KMS-11 (cell line): ENCODE data around the gene FAS.

Experiments used
- H2AFZ ChIP-seq: fragments of 200-600 bp; sonication (generic); 2 replicates; pipeline ENCODE4 v1.6.1; 2016; ENCODE audit warnings: antibody characterized with exemption, mixed run types, low read depth
- H3K27ac ChIP-seq: fragments of 200-600 bp; sonication (generic); 2 replicates; pipeline ENCODE4 v1.6.1; 2016; ENCODE audit warnings: mild to moderate bottlenecking, mixed run types
- H3K27me3 ChIP-seq: fragments of 200-600 bp; sonication (generic); 2 replicates; pipeline ENCODE4 v1.6.1; 2017; ENCODE audit warnings: mild to moderate bottlenecking, low read depth, mixed run types, moderate library complexity; ENCODE audit not compliant: insufficient read depth
- H3K36me3 ChIP-seq: fragments of 200-600 bp; sonication (generic); 2 replicates; pipeline ENCODE4 v1.6.1; 2017; ENCODE audit warnings: mild to moderate bottlenecking, mixed run types; ENCODE audit not compliant: insufficient read depth
- H3K4me1 ChIP-seq: fragments of 200-600 bp; sonication (generic); 2 replicates; pipeline ENCODE4 v1.6.1; 2016; ENCODE audit warnings: mild to moderate bottlenecking, low read depth, mixed run types; ENCODE audit not compliant: poor library complexity, severe bottlenecking
- H3K4me2 ChIP-seq: fragments of 200-600 bp; sonication (generic); 2 replicates; pipeline ENCODE4 v1.7.0; 2016; ENCODE audit warnings: mild to moderate bottlenecking, mixed run types
- H3K4me3 ChIP-seq: fragments of 200-600 bp; sonication (generic); IDR thresholded peaks from 2 replicates; pipeline ENCODE4 v1.6.1; 2017; ENCODE audit warnings: low read depth, low read length, mixed read lengths; ENCODE audit not compliant: insufficient read depth
- H3K79me2 ChIP-seq: fragments of 200-600 bp; sonication (generic); 2 replicates; pipeline ENCODE4 v1.6.1; 2016; ENCODE audit warnings: low read depth, mixed run types; ENCODE audit not compliant: insufficient read depth
- H3K9ac ChIP-seq: fragments of 200-600 bp; sonication (generic); 2 replicates; pipeline ENCODE4 v1.6.1; 2016; ENCODE audit warnings: mild to moderate bottlenecking, mixed run types
- H4K20me1 ChIP-seq: fragments of 200-600 bp; sonication (generic); 2 replicates; pipeline ENCODE4 v1.6.1; 2016; ENCODE audit warnings: mild to moderate bottlenecking, mixed run types; ENCODE audit not compliant: insufficient read depth
- CTCF ChIP-seq: fragments of 200-600 bp; sonication (generic); conservative IDR thresholded peaks from 2 replicates; pipeline ENCODE4 v1.6.1; 2017; ENCODE audit warnings: low read depth, mild to moderate bottlenecking, antibody characterized with exemption, low read length, moderate library complexity, mixed read lengths

The FAS gene

GRCh38 chr10:89051593-89051992, 61.0 kb downstream of the FAS start:
- H2AFZ ChIP-seq: no peak overlapping the region
- no peaks in the 10 kb centered on the region for H3K79me2 ChIP-seq
- H3K4me2 ChIP-seq: no peak overlapping the region
- H3K27me3 ChIP-seq: no peaks in the 10 kb centered on the region
- H3K9ac ChIP-seq: no peak overlapping the region
- TF ChIP-seq CTCF: no peak
- H3K36me3 ChIP-seq: no peaks in the 10 kb centered on the region
- H3K4me1 ChIP-seq: no peaks in the 10 kb centered on the region
- no peak overlapping the region for H3K4me3 ChIP-seq
- H3K27ac ChIP-seq: no peak overlapping the region
- H4K20me1 ChIP-seq: no peaks in the 10 kb centered on the region

GRCh38 chr10:89053555-89053954, 63.0 kb downstream of the FAS start:
- no peak overlapping the region for H3K4me2 ChIP-seq
- H3K4me3 ChIP-seq: no peak overlapping the region
- H4K20me1 ChIP-seq: no peaks in the 10 kb centered on the region
- no peak for TF ChIP-seq CTCF
- no peaks in the 10 kb centered on the region for H3K79me2 ChIP-seq
- H3K9ac ChIP-seq: no peak overlapping the region
- no peaks in the 10 kb centered on the region for H3K36me3 ChIP-seq
- H3K27me3 ChIP-seq: no peaks in the 10 kb centered on the region
- H3K27ac ChIP-seq: no peak overlapping the region
- H3K4me1 ChIP-seq: no peaks in the 10 kb centered on the region
- no peak overlapping the region for H2AFZ ChIP-seq

- no peak for TF ChIP-seq CTCF
Measured at GRCh38 chr10:89055159-89055558, 64.6 kb downstream of the FAS start.

DNA sequence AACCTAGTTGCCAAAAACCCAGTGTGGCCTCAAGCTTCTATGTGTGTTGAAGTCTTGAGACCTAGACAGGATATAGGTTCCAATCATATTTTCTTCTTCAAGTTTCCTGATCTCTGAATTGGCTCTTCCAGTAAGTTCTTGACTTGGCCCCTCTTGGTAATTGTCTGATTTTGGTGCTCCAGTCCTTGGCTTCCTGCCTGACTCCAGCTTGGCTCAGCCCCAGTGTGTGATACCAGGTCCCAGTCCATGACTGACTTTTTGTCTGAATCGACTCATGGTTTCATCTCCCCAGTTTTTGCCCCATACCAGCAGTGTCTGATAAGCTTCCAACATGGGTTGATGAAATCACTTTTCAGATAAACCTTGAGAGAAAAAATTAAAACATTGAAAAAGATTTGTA, 72.3 kb downstream of the FAS start:
- no peak for TF ChIP-seq CTCF

More at GRCh38 chr10:89055159-89055558, 64.6 kb downstream of the FAS start:
- Histone ChIP-seq H3K79me2 (no peaks in the 10 kb centered on the region), H3K9ac (no peak overlapping the region), H3K27ac (no peak overlapping the region), H4K20me1 (no peaks in the 10 kb centered on the region), H3K27me3 (no peaks in the 10 kb centered on the region), H3K4me1 (no peaks in the 10 kb centered on the region), H2AFZ (no peak overlapping the region), H3K4me3 (no peak overlapping the region), H3K4me2 (no peak overlapping the region), H3K36me3 (no peaks in the 10 kb centered on the region)

DNA sequence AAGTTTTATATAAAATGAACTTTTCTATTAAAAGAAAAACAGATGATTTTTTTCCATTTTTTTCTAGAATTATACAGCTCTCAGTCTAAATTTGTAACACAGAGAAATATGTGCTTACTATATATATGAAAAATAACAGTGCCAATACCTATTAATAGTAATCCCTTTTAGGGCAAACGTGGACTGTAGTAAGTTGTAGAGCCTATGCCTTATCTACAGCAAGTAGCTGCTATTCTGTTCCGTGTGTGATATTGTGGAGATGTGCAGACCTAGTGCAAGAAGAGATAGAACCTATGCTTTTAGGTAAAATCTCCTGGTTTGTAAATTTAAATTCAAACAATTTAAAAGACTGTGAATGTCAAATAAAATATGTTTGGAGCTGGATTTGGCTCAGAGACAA, 72.9 kb downstream of the FAS start:
- no peak for TF ChIP-seq CTCF
- H3K4me3 ChIP-seq: no peak overlapping the region
- H3K4me1 ChIP-seq: no peaks in the 10 kb centered on the region
- no peaks in the 10 kb centered on the region for H3K27me3 ChIP-seq
- no peaks in the 10 kb centered on the region for H3K79me2 ChIP-seq
- no peak overlapping the region for H3K9ac ChIP-seq
- no peak overlapping the region for H2AFZ ChIP-seq
- H3K36me3 ChIP-seq: no peaks in the 10 kb centered on the region; the same call in 1 of the 2 replicates
- H4K20me1 ChIP-seq: no peaks in the 10 kb centered on the region
- H3K4me2 ChIP-seq: no peak overlapping the region
- no peak overlapping the region for H3K27ac ChIP-seq

More for the DNA sequence above, 72.3 kb downstream of the FAS start:
- H3K4me3 ChIP-seq: no peak overlapping the region
- H4K20me1 ChIP-seq: no peaks in the 10 kb centered on the region
- no peak overlapping the region for H3K9ac ChIP-seq
- no peak overlapping the region for H2AFZ ChIP-seq
- H3K79me2 ChIP-seq: no peaks in the 10 kb centered on the region
- no peak overlapping the region for H3K27ac ChIP-seq
- H3K36me3 ChIP-seq: no peaks in the 10 kb centered on the region; the same call in 1 of the 2 replicates
- no peaks in the 10 kb centered on the region for H3K27me3 ChIP-seq
- H3K4me1 ChIP-seq: no peaks in the 10 kb centered on the region
- H3K4me2 ChIP-seq: no peak overlapping the region
